Amniotic epithelial cell (primary cell): ENCODE results near the gene C12orf75.
"Not testable (repeated sequence)": the region's sequence is repeated elsewhere in the genome, so short reads cannot be mapped to it uniquely, and the experiment has no call there.

Experiments used
- DNase-seq: peaks from one replicate; pipeline ENCODE4 v3.0.0-alpha.2; 2010; ENCODE audit warnings: low read depth

The C12orf75 gene

GRCh38 chr12:105310476-105311085, 19.9 kb upstream of the C12orf75 start:
- DNase-seq = not testable (repeated sequence)

DNA sequence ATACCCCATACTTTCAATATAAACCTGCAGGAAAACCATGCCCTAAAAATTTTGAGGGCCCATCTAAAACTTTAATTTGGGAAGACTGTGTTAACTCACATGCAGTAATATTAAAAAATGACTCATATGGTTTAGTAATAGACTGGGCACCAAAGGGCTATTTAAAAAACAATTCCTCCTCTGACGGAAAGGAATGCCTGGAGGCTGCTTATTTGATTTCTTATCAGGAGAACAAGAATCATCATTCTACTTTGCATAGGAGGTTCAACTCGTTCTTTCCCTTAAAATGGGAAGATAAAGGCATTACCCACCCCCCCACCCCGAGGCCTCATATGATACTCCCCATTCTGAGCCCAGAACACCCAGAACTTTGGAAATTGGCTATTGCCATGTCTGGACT, 18.6 kb upstream of the C12orf75 start:
- DNase-seq = peak; percentile 42

DNA sequence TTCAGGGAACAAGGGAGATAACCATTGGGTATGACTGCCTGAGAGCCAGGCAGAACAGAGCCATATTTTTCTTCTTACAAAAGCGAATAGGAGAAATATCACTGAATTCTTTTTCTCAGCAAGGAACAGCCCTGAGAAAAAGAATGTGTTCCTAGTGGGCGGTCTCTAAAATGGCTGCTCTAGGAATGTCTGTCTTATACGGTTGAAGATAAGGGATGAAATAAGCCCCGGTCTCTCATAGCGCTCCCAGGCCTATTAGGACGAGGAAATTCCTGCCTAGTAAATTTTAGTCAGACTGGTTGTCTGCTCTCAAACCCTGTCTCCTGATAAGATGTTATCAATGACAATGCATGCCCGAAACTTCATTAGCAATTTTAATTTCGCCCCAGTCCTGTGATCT, 16.7 kb upstream of the C12orf75 start:
- not testable (repeated sequence) for DNase-seq

DNA sequence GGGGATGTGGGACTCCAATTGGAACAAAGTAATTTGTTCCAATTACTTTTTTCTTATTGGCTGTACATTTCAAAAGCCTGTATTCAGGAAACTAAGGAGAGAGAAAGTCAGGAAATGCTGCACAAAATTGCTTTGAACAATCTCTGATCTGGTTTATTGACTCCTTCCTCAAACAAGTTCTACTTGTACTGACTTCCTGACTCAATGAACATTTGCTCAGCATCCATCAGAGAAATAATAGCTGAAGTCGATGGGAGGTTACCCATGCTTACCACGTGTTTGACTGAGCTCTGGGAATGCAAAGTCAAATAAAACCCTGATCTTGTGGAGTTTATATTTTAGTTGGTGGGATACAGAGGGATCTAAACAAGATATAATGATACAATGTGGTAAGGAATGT, 15.4 kb upstream of the C12orf75 start:
- DNase-seq = no peak

GRCh38 chr12:105315726-105316125, 14.8 kb upstream of the C12orf75 start:
- DNase-seq = no peak

DNA sequence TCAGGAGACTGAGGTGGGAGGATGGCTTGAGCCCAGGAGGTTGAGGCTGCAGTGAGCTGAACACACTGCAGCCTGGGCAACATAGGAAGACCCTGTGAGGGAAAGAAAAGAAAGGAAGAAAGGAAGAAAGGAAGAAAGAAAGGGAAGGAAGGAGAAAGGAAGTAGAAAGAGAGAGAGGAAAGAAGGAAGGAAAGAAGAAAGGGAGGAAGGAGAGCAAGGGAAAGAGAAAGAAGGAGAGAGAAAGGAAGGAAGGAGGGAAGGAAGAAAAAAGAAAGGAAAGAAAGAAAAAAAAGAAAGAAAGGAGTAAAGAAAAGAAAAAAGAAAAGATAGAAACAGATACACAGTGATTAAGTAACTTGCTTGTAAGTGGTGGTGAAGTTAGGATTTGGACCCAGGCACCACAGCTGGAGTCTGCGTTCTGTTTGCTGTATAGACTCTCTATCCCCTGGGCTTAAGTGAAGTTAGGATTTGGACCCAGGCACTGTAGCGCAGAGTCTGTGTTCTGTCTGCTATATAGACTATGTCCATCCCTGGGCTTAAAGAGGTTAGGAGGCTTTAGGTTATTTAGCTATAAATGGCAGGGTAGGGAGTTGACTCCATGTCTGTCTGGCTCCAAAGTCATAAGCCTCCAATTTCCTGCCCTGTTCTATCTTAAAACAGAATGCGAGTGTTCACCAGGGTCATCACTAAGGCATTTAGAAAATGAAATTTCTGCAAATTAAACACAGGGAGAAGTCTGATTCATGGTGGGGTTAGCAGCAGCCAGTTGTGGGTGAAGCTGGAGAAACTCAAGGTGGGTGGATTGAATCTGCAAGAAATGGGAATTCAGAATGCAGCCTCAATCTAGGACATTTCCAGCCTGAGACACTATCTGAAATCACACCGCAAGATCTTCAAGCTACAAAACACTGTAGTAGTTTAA, 13.3 kb upstream of the C12orf75 start:
- peak; percentile 79 for DNase-seq

DNA sequence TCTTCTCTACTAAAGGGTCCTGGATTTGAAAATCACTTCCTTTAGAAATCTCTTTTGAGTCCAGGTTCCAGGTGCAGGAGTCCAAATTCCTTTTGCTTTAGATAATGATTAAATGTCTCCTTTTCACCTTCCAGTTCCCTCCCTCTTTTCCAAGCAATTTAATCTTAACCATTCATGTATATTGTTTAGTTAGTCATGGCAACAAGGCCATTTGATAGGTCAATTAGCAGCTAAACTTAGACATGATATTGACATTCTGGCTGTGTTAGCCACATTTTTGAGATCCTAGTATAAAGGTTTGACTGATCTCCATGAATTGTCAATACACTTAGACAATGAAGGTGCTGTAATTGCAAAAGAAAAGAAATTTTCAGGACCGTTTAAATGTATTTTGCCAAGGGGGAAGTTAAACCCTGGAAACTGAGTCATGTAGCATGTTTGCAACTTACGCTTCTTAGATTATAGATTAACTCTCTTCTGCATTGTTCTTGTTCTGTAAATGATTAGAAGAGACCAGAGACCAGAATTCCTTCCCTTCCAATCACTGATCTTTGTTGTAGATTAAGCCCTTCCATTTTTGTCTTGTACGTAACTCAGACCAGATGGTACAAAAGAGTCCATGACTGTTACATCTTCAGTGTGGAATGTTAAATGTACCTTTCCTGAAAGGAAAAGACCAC, 12.4 kb upstream of the C12orf75 start:
- DNase-seq = no peak

DNA sequence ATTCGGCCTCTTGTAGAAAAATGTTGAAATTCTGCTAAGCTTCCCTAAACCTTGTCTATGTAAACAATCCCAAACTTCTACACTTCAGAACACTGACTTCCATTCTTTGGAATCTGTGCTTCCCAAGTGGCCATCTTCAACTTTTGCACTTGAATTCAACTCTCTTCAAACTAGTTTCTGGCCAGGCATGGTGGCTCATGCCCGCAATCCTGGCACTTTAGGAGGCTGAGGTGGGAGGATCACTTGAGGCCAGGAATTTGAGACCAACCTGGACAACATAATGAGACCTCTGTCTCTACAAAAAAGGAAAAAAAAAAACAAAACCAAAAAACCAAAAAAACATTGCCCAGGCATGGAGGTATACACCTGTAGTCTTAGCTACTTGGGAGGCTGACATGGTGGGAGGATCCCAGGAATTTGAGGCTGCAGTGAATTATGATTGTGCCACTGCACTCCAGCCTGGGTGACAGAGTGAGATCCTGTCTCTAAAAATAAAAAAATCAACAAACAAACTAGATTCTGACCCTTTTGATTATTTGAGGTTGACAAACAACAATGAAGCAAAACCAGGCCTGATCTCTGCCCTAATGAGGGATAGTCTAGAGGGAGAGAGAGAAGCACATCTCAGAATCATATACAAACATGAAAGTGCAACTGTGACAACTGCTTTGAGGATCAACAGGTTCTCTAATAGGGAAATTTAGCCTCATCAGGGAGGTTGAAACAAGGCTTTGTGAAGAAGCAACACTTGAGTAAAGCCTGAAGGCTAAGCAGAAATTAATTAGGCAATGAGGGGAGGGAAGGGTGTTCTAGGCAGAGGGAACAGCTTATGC, 11.6 kb upstream of the C12orf75 start:
- no peak for DNase-seq

DNA sequence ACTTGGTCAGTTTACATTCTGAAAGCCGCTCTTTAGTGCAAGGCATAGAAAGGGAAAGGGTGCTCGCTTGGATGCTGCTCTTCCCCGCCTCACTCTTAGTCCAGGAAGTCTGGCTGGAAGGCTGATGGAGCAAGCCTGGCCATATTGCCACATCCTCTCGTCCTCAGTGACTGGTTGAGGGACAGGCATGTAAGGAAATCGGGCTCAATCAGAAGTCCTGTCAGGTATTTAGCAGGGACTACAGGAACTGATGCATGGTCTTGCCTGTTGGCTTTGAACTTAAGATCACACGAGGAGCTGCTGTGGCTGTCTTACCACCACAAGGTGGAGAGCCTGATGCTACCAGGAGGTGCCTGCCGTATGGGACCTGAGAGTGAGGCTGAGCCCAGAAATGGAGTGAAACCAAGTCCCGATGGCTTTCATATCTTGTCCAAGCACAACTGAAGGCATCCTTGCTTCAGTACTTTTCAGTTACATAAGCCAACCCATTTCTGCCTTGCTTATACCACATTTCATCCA, 10.7 kb upstream of the C12orf75 start:
- DNase-seq = no peak

DNA sequence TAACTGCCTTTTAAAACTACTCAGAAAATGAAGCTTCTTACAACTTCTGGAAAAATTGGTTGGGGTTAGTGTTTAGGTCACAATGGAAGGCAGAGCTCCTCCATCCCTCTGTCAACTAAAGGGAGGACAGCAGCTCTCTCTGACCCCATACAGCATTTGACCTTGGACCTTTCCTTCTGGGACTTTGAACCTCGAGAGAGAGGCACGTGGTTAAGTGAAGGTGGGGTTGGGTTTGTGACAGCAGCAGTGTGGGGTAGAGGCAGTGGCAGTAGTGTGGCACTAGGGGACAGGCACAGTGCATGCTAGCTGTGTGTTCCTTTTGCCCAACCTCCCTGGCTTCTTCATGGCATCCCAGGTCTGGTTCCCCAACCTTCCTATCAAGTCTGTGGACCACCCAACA, 9.4 kb upstream of the C12orf75 start:
- no peak for DNase-seq

DNA sequence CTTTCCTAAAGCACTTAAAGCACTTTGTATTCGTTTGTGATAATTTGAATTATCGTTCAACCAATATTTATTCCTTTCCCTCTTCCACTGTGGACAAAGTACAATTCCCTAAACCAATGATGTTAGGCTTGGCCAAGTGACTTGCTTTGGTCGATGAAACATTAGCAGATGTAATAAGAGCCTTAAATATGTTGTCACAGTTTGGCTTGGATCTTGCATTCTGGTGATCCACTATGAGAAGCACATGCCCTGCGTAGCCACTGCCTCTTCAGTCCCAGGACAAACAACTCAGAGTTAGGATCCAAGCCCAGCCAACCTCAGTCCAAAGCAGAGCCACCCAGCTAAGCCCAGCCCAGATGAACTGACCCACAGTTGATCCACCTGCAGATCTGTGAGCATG, 8.4 kb upstream of the C12orf75 start:
- DNase-seq = no peak

DNA sequence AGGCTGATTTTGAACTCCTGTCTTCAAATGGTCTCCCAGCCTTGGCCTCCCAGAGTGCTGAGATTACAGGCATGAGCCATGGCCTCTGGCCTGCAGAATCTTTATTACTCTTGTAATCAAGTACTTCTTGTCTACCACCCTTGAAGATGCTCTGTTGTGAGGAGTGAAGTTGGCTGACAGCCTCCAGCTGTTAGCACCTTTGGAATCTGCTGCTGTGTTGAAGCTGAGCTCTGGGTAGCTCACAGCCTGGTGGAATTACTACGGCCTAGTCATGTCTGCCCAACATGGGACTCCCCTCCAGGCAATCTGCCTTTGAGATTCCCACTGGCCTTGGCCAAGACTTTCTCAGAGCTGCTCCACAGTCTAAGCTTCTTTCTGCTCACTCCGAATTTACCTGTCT, 5.8 kb upstream of the C12orf75 start:
- no peak for DNase-seq

DNA sequence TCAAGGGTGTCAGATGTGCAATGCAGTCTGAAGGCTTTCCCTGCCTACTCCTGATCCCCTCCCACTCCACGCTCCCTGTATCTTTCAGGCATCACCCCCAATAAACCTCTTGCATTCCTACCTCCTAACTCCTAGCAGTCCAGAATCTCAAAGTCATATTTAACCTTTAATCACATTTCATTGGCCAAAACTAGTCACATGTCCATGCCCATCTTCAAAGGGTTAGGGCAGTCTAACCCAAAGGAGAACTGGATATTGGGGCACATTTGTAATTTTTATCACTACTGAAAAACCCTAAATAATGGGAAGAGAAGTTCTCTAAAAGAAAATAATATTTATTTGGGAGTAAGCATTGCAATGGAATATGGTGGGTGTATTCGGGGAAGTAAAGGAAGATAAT, 5.4 kb upstream of the C12orf75 start:
- DNase-seq = no peak

GRCh38 chr12:105329926-105330282, 587 bp upstream of the C12orf75 start:
- no peak for DNase-seq

DNA sequence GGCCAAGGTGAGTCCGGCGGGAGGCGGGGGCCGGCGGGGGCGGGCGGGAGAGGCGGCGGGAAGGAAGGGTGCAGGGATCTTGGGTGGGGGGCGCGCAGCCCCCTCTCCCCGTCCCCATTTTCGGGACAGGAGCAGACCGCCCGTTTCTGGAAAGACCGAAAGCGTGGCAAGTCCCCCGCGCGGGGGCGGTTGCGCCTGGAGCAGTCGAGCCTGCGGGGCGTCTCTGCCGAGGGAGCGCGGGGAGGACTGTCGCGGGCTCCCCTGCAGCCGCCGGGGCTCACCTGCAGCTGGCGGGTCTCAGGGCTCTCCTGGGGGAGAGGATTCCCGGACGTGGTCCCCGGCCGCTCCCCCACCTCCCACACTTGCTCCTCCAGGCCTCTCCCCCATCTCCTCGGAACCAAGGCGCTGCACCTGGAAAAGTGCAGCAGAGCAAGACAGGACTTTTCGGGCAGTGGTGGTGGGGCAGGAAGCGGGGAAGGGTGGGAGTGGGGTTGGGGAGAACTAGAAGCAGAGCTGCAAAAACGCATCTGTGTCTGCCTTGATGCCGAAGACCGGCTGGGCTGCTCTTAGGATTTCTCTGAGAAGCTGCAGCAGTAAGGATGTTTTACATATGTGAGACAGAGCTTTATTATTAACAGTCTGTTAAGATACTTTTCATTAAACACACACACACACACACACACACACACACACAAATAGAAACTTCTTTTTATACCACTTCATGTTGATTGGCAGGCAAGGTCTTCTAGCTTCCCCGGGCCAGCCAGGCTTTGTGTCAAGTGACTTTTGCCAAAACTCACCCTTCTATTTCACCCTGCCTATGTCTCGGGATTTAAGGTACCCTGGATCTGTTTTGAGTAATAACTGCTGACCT, 677 bp downstream of the C12orf75 start:
- DNase-seq = no peak

- no peak for DNase-seq
Observed at GRCh38 chr12:105331805-105332251, 1.3 kb downstream of the C12orf75 start.

DNA sequence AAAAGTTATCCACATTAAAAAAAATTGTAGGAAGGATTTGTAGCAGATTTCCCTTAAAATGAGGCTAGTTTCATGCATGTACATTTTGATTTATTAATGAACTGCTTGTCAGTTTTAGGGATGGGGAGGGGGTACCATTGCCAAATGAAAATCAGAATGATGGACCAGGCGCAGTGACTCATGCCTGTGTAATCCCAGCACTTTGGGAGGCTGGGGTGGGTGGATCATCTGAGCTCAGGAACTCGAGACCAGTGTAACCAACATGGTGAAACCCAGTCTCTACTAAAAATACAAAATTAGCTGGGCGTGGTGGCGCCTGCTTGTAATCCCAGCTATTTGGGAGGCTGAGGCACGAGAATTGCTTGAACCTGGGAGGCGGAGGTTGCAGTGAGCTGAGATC, 1.8 kb downstream of the C12orf75 start:
- DNase-seq = not testable (repeated sequence)

DNA sequence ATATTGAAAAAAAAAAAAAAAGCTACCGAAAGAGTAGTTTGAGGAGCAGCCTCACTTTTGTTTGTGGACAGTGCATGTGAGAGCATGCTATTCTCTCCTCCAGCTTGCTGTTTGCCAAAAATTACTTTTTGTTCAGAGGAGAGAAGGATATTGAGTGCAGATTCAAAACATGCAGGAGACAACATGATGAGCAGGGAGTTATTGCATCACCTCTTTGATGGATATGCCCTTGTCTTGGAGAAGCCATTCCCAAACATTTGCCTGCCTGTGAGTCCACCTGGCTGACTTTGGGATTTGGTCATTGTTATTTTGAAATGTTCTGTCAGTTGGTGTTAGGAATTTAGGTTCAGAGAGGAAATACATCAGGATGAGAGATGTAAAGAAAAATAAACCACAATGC, 2.4 kb downstream of the C12orf75 start:
- no peak for DNase-seq

DNA sequence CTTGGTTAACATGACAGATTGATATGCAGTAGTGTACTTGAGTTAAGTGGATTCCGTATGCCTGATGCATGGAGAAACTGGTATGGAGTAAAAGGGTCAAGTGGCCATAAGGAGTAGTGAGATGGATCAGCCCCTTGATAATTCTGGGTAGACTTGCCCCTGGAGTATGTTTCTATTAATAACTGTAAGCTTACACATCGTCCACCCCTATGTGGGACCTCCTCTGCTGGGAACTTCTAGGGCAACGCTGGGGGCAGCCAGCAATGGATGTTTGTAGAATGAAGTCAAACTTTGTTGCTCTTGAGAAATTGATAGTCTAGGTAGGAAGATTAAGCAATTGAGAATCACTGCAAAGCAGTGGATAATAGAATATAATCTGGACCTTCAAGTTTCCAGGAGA, 3.5 kb downstream of the C12orf75 start:
- DNase-seq = peak; percentile 53

DNA sequence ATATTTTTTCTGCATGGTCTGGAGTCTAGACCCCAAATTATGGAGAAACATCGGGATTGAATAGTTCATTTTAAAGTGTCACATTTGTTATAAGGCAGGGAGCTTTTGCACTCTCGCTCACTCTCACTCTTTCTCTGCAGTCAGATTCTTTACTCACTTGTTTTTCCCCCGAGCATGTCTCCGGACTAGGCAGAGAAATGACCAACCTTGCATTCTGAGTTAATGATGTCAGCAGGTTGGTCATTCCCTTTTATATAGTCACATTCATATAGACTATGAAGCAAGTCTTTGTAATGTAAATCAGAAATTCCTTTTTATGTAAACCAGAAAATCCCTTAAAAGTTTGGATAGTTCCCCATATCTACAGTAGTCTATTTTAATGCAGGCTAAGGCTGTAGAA, 4.1 kb downstream of the C12orf75 start:
- peak; percentile 65 for DNase-seq

- no peak for DNase-seq
Observed at GRCh38 chr12:105335856-105336255, 5.4 kb downstream of the C12orf75 start.
